ENCODE results near the gene TLK1.
"Not testable (repeated sequence)": the region's sequence is repeated elsewhere in the genome, so short reads cannot be mapped to it uniquely, and the experiment has no call there.

Gene TLK1

GRCh38 chr2:171076422-171076821 lies 84.3 kb downstream of the TLK1 start:
- not testable (repeated sequence) for DNase-seq

- DNase-seq, result no peak
Measured at GRCh38 chr2:171072164-171072563, 88.5 kb downstream of the TLK1 start.

DNA sequence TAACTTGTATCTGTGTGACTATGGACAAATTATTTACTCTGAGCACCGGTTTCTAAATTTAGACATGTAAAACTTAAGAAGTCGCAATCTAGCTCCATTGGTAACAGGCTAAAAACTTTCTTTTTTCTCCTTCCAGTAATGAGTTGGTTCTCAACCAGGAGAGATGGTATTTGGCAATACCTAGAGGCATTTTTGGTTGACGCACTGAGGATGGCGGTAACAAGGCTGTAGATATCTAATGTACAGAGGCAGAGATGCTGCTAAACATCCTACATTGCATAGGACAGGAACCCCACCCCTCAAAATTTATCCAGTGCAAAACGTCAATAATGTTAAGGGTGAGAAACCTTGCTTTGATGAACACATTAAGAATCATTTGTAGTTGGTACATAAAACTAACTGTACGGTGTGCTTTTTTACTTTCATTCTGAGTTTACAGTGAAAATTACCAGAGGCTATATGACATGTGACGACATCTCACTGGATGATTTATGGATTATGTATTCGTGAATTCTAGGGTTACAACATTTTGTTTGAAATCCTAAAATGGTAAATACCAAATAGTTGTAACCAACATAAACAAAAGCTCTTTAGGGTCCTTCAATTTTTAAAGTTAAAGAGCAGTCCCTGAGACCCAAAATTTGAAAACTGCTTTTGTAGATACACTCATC lies 91.3 kb downstream of the TLK1 start:
- DNase-seq, result no peak

GRCh38 chr2:171066110-171066509 lies 94.6 kb downstream of the TLK1 start:
- DNase-seq, result no peak

- DNase-seq, result no peak
Measured at GRCh38 chr2:171057575-171057974, 103.1 kb downstream of the TLK1 start.

- no peak for DNase-seq
Measured at GRCh38 chr2:171056307-171056706, 104.4 kb downstream of the TLK1 start.

DNA sequence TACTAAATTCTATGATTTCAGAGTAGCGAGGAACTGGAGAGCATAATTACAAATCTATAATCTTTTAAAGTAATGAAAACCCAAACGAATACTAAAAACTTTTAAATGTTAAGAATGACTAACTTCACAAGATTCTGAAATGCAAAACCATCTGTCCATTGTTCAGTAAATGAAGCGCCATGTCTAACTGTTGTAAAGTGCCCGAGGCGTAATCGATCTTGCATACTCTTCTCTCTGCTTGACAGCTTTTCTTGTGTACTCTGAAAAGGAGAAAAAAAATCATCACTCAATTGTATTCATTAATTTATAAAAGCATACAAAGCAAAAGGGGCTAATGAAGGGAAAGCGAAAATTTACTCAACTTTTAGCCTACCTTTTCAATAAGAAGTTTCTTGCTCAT lies 111.0 kb downstream of the TLK1 start:
- DNase-seq, result no peak

DNA sequence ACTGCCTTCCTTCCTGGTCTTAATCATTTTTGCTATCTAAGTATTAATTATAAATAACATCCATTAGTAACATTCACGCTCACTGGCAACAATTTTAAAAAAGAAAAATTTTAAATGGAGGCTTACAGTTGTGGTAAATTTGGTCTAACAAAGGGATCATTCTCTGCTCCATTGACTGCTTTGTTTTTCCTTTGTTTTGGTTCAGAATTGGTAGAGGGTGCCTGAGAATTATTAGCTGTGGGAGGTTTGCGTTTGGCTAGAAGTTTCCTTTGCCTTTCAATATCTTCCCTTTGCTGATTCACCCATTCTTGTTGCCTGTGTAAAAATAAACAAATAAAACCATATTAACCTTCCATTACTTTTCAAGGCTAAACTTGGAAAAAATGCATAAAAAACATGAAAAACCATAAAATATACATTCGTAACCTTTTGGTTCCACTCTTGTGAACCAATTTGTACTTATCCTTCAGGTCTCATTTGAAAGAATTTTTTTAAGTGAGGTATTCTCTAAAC lies 114.6 kb downstream of the TLK1 start:
- DNase-seq, result no peak

DNA sequence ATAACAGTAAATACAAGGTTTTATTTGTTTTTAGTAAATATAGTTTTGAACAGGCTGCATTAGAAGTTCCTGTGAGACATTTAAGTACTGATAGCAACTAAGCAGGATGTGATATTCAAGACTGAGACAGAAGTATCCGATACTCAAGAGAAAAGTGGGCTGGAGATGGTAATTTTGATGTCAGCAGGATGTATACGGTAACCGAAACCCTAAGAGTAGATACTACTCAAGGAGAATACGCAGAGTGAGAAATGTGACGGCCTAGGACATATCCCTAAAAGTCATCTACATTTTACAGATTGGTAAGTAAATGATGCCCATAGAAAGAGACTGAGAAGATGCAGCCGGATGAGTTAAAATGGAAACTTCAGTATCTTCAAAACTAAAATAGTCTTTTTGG lies 116.3 kb downstream of the TLK1 start:
- DNase-seq, result no peak

DNA sequence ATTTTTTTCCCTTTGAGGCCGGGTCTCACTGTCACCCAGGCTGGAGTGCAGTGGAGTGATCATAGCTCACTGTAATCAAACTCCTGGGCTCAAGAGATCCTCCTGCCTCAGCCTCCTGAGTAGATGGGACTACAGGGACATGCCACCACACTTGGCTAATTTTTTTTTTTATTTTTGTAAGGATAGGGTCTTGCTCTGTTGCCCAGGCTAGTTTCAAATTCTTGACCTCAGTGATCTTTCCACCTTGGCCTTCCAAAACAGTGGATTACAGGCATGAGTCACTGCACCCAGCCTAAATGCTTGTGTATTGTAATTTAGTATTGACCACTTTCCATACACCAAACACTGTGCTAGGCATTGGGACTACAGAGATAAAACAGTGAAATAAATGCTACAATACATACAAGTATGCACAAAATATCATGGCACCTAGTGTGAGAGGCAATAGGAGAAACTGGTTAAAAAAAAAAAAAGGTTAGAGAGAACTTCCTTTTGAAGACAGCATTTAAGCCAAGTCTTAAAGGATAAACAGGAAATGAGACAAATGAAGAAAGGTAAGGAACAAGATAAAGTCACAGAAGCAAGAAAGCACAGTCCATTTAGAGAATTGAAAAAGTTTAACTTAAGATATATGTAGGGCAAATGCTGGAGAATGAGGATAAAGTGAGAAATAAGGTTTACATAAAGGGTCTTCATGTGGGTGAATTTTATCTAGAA lies 118.3 kb downstream of the TLK1 start:
- DNase-seq, result no peak

- DNase-seq, result no peak
Measured at GRCh38 chr2:171036532-171036931, 124.2 kb downstream of the TLK1 start.

DNA sequence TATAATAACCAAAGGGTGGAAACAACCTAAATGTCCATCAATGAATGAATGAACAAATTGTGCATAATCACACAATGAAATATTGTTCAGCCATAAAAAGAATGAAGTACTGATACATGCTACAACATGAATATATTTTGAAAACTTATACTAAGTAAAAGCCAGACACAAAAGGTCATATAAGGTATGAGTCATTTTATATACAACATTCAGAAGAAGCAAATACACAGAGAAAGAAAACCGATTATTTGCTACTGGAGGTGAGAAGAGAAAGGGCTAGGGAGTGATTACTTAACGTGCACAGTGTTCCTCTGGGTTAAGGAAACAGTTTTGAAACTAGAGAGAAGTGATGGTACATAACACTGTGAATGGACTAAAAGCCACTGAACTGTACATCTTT lies 126.4 kb downstream of the TLK1 start:
- no peak for DNase-seq

DNA sequence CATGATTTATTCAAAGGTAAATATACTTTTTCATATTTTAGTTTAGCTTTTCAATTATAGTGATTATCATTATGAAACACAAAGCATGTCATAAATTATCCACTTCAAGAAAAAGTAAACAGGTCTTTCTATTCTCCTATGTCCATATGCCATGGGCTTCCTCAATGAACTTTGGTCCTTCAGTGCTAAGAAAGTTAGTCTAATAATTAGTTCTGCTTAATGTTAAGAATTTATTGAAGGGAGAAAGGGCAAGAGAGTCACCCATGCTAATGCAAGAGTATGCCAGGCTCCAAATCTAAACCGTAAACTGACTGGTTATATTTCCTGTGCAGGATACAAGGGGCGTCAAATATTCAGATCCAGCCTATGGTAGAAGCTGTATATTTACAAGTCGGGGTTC lies 135.5 kb downstream of the TLK1 start:
- DNase-seq, result no peak

GRCh38 chr2:171018522-171018921 lies 142.2 kb downstream of the TLK1 start:
- no peak for DNase-seq

- DNase-seq, result no peak
Measured at GRCh38 chr2:171016125-171016524, 144.6 kb downstream of the TLK1 start.

DNA sequence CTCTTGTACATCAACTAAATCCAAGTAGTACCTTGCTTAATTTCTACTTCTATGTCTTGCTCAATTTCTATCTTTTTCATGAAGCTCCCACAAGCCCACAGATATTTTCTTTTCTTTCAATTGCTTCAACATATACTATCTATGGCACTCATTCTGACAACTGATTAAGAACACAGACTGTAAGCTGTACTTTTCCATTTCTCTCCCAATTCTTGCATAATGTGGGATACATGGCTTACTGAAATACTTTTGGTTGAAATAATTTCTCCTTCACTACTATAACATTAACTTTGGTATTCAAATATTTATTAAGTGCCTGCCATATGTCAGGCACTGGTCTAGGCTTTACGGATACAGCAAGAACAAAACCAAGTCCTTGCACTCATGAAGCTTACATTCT lies 146.8 kb downstream of the TLK1 start:
- DNase-seq, result no peak

DNA sequence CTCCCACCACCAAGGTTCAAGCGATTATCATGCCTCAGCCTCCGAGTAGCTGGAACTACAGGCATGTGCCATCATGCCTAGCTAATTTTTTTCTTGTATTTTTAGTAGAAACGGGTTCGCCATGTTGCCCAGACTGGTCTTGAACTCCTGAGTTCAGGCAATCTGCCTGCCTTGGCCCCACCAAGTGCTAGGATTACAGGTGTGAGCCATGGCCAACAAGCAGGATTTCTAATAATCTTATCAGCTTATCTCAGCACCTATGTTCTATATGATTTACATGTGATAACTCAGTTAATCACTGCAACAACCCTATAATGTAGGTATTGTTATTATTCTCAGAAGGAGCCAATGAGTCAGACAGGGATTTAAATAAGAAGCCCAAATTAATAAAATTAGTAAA lies 151.3 kb downstream of the TLK1 start:
- DNase-seq, result no peak

DNA sequence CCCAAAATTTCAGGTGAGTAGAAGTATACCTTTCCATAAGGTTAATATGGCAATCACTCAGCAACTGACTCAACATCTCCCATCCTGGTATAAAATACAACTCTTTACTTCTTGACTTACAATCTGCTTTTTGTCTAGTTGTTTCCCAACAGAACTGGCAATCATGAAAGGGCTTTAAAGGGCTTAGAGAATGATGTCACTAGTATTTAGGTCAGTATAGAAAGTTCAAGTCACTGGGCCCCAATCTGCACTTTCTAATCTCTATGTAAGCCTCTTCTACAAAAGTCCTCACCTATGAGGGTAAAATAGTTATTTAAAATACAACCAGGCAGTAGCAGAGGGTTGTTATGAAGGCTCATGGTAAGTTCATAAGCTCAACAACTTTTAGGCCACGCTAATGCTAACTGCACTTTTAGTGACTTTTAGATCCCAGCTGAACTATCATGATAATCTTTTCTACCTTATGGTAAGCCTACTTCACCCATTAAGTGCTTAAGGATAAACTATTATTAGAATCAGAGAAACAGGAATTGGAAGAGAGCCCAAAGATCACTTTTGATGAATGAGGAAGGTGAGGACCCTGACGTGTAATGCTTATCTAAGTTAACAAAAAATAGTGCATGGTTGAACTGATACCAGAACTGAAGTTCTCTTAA lies 152.0 kb downstream of the TLK1 start:
- DNase-seq, result no peak

GRCh38 chr2:171004833-171005232 lies 155.9 kb downstream of the TLK1 start:
- DNase-seq, result no peak

- DNase-seq, result no peak
Measured at GRCh38 chr2:171004363-171004762, 156.3 kb downstream of the TLK1 start.

DNA sequence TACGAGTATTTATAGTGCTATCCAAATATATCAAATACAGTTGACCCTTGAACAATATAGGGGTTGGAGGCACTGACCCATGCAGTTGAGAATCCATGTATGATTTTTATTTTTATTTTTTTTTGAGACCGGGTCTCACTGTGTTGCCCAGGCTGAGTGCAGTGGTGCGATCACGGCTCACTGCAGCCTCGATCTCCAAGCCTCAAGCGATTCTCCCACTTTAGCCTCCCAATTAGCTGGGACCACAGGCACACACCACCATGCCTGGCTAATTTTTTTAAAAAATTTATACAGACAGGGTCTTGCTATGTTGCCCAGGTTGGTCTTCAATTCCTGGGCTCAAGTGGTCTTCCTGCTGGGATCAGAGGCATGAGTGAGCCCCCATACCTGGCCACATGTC lies 161.0 kb downstream of the TLK1 start:
- DNase-seq, result no peak

- no peak for DNase-seq
Measured at GRCh38 chr2:170997893-170998597, 162.6 kb downstream of the TLK1 start.

DNA sequence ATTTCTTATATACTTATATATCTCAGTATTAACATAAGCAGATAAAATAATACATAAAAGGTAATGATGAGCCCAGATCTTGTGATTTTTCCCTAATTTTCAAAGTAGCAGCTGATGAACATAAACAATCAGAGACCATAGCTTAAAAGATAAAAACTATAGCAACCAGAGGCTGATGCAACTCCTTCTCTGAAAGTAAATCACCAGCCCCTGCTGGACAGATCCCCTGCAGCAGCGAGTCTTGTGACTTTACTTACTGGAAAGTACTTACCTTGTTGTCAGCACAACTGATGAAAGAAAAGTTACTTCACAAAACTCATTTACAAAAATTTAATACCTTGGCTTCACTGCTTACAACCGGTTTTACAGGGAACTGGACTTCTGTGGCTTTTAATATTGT lies 164.4 kb downstream of the TLK1 start:
- DNase-seq, result no peak
